ENCODE data around the gene RHBDL1.

RHBDL1 gene

DNA sequence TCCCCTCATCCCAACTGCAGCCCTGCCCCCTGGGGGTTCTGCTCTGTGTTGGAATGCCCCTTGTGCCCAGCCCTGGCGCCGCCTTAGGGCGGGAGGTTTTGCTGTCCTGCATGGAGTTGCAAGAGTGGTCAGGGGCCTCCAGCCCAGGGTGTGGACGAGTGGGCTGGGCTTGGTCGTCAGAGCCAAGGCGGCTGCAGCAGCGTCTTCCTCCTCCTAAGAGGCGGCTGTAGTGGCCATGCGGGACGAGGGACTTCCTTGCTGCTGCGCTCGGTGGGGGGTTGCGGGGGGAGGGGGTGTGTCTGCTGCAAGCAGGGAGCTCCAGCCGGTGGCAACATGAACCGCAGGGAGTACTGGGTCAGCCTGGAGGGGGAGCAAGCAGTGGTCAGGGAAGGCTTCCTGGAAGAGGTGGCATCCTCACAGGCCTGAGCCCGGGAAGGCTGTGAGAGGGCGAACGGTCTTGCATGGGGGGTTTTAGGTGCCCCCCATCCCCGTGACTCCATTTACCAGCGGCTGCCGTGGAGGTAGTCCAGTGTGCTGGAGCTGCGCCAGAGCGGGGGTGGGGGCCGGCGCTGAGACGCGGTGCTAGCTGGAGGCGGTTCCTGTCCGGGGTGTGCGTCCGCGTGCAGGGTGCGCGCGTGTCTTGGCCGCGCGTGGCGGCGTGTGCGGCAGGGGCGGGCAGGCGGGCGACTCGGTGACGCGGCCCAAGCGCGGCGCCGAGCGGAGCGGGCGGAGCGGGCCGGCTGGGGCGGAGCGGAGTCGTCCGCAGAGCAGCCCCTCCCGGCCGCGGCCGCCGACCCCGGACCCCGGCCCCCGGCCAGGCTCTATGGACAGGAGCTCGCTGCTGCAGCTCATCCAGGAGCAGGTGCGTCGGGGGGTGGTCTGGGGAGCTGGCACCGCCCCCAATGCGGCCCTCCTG, at the start of gene RHBDL1:
TSS of gene RHBDL1 (plus strand) at position 704 of the 916 bp plus-strand sequence. CDS start at position 824, 120 bp downstream.
- TF ChIP-seq, protein P1, sequence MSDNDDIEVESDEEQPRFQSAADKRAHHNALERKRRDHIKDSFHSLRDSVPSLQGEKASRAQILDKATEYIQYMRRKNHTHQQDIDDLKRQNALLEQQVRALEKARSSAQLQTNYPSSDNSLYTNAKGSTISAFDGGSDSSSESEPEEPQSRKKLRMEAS (IDR thresholded peaks at IDR 0.05): no peak
- TF ChIP-seq NFIC (IDR thresholded peaks at IDR 0.05): peak; percentile 17; the same call in 1 of the 2 replicates

DNA sequence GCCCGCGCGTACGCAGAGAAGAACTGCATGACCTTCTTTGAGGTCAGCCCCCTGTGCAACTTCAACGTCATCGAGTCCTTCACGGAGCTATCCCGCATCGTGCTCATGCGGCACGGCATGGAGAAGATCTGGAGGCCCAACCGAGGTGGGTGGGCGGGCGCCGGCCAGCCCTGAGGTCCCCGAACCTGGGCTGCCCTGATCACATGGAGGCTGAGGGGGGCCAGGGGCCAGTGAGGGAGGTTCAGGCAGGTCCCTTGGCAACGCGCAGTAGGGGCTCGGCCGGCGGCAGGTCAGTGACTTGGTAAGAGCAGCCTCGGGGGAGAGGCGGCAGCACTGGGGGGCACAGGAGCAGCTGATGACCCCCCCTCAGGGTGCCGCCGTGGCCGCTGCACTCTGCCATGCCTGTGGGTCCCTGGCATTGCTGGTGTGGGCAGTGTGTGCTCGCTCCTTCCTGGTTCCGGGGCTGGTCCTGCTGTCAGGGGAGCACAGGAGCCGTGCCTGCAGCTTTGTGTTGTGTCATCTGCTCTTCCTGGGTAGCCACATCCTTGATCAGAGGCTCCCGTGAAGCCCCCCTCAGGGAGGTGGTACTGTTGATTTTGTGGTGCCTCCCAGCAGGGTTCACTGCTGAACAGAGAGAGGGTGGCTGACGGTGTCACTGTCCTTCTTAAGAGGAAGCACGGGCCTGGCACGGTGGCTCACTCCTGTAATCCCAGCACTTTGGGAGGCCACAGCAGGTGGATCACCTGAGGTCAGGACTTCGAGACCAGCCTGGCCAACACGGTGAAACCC, 49.3 kb upstream of the RHBDL1 start:
- TF ChIP-seq, protein P2, sequence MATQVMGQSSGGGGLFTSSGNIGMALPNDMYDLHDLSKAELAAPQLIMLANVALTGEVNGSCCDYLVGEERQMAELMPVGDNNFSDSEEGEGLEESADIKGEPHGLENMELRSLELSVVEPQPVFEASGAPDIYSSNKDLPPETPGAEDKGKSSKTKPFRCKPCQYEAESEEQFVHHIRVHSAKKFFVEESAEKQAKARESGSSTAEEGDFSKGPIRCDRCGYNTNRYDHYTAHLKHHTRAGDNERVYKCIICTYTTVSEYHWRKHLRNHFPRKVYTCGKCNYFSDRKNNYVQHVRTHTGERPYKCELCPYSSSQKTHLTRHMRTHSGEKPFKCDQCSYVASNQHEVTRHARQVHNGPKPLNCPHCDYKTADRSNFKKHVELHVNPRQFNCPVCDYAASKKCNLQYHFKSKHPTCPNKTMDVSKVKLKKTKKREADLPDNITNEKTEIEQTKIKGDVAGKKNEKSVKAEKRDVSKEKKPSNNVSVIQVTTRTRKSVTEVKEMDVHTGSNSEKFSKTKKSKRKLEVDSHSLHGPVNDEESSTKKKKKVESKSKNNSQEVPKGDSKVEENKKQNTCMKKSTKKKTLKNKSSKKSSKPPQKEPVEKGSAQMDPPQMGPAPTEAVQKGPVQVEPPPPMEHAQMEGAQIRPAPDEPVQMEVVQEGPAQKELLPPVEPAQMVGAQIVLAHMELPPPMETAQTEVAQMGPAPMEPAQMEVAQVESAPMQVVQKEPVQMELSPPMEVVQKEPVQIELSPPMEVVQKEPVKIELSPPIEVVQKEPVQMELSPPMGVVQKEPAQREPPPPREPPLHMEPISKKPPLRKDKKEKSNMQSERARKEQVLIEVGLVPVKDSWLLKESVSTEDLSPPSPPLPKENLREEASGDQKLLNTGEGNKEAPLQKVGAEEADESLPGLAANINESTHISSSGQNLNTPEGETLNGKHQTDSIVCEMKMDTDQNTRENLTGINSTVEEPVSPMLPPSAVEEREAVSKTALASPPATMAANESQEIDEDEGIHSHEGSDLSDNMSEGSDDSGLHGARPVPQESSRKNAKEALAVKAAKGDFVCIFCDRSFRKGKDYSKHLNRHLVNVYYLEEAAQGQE (IDR thresholded peaks at IDR 0.05; ENCODE audit: low read depth): no peak
- TF ChIP-seq NFIC (IDR thresholded peaks at IDR 0.05) (no peak), TAF1 (IDR thresholded peaks at IDR 0.05; ENCODE audit: low read depth) (no peak), CREB1 (IDR thresholded peaks at IDR 0.05; ENCODE audit: low read depth) (no peak), TEAD4 (IDR thresholded peaks at IDR 0.05) (no peak), EP300 (IDR thresholded peaks at IDR 0.05; ENCODE audit: borderline replicate concordance) (no peak), YY1 (IDR thresholded peaks at IDR 0.05; ENCODE audit: low read depth) (no peak), EGR1 (IDR thresholded peaks at IDR 0.05) (no peak), RAD21 (IDR thresholded peaks at IDR 0.05; ENCODE audit: low read depth) (no peak), FOXM1 (IDR thresholded peaks at IDR 0.05; ENCODE audit: borderline replicate concordance, low read depth) (no peak), CEBPB (IDR thresholded peaks at IDR 0.05) (no peak), ZBTB7A (IDR thresholded peaks at IDR 0.05; ENCODE audit: low read depth) (no peak), TCF12 (IDR thresholded peaks at IDR 0.05; ENCODE audit: low read depth) (no peak)
- TF ChIP-seq, protein P1 (IDR thresholded peaks at IDR 0.05): no peak
- TF ChIP-seq, protein P3, sequence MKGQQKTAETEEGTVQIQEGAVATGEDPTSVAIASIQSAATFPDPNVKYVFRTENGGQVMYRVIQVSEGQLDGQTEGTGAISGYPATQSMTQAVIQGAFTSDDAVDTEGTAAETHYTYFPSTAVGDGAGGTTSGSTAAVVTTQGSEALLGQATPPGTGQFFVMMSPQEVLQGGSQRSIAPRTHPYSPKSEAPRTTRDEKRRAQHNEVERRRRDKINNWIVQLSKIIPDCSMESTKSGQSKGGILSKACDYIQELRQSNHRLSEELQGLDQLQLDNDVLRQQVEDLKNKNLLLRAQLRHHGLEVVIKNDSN (IDR thresholded peaks at IDR 0.05): no peak

DNA sequence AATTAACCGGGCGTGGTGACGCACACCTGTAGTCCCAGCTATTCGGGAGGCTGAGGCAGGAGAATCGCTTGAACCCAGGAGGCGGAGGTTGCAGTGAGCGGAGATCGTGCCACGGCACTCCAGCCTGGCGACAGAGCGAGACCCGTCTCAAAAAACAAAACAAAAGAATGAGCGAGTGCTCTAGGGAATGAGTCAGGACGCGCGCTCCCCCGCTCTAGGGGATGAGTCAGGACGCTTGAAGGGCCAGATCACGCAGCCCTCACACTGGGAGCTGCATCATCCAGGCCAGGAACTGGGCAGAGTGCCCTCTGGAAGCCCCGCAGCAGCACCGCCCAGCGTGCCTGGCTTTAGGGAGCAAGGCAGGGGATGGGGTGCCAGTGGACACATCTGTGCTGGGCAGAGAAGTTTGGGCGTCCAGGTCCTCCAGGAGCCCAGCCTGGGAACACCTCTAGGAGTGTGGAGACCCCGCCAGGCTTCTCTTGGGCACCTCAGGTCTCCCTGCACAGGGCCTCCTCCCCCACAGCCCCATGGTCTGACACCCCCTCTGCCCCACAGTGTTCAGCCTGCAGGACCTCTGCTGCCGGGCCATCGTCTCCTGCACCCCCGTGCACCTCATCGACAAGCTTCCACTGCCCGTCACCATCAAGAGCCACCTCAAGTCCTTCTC, 48.6 kb upstream of the RHBDL1 start:
- TF ChIP-seq CREB1 (IDR thresholded peaks at IDR 0.05; ENCODE audit: low read depth) (no peak), EGR1 (IDR thresholded peaks at IDR 0.05) (no peak), NFIC (IDR thresholded peaks at IDR 0.05) (peak; percentile 7; the same call in 1 of the 2 replicates), FOXM1 (IDR thresholded peaks at IDR 0.05; ENCODE audit: borderline replicate concordance, low read depth) (no peak), YY1 (IDR thresholded peaks at IDR 0.05; ENCODE audit: low read depth) (no peak), TCF12 (IDR thresholded peaks at IDR 0.05; ENCODE audit: low read depth) (peak; percentile 21; the same call in 1 of the 2 replicates), TAF1 (IDR thresholded peaks at IDR 0.05; ENCODE audit: low read depth) (no peak), CEBPB (IDR thresholded peaks at IDR 0.05) (no peak), RAD21 (IDR thresholded peaks at IDR 0.05; ENCODE audit: low read depth) (no peak), TEAD4 (IDR thresholded peaks at IDR 0.05) (0 out of 2 replicates have a peak, but pooled peaks have one; percentile 7), ZBTB7A (IDR thresholded peaks at IDR 0.05; ENCODE audit: low read depth) (no peak), EP300 (IDR thresholded peaks at IDR 0.05; ENCODE audit: borderline replicate concordance) (peak; percentile 30; the same call in 1 of the 2 replicates)
- TF ChIP-seq, protein P3 (IDR thresholded peaks at IDR 0.05): no peak
- TF ChIP-seq, protein P1 (IDR thresholded peaks at IDR 0.05): no peak

DNA sequence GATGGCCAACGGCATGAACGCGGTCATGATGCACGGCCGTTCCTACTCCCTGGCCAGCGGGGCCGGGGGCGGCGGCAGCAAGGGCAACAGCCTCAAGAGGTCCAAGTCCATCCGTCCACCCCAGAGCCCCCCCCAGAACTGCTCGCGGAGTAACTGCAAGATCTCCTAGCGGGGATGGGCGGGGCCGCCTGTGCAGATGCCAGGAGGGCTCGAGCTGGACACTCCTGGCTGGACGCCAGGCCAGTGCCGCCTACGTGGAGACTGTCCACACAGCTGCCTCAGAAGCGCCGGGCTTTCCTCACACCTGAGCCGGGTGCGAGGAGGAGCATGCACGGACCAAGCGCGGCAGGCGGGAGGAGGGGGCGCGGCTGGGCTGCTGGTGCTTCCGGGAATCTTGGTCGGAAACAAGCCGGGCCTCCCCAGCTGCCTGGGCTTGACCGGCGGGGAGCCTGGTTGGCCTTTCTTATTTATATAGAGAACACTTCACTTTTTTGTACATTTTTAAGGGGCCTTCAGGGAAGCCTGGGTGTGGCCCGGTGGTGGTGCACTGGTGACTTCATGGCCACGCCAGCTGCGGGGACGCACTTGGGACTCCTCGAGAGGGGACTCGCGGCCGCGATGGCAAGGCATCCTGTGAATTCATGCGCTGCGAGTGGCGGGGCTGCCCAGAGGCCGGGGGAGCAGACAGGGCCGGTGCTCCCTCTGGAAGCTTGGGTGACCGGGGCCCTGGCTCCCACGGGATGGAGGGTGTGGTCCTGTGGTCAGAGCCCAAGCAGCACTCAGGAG, 47.8 kb upstream of the RHBDL1 start:
- TF ChIP-seq, protein P2 (IDR thresholded peaks at IDR 0.05; ENCODE audit: low read depth): no peak
- TF ChIP-seq YY1 (IDR thresholded peaks at IDR 0.05; ENCODE audit: low read depth) (no peak), EGR1 (IDR thresholded peaks at IDR 0.05) (no peak), ZBTB7A (IDR thresholded peaks at IDR 0.05; ENCODE audit: low read depth) (no peak), EP300 (IDR thresholded peaks at IDR 0.05; ENCODE audit: borderline replicate concordance) (no peak), CREB1 (IDR thresholded peaks at IDR 0.05; ENCODE audit: low read depth) (no peak), CEBPB (IDR thresholded peaks at IDR 0.05) (no peak), FOXM1 (IDR thresholded peaks at IDR 0.05; ENCODE audit: borderline replicate concordance, low read depth) (no peak), TCF12 (IDR thresholded peaks at IDR 0.05; ENCODE audit: low read depth) (no peak), RAD21 (IDR thresholded peaks at IDR 0.05; ENCODE audit: low read depth) (no peak), NFIC (IDR thresholded peaks at IDR 0.05) (peak; percentile 63), TAF1 (IDR thresholded peaks at IDR 0.05; ENCODE audit: low read depth) (no peak)
- TF ChIP-seq, protein P1 (IDR thresholded peaks at IDR 0.05): peak; percentile 78
- TF ChIP-seq, protein P3 (IDR thresholded peaks at IDR 0.05): no peak

Data from Ishikawa (cell line).